SU-DHL-6 (cell line): Measurements from ENCODE around the gene MAP1S.

Source experiments
- H2AFZ ChIP-seq: fragments of 200-600 bp; sonication (generic); 2 replicates; pipeline ENCODE4 v1.6.1; 2014; ENCODE audit warnings: low read depth, mild to moderate bottlenecking, moderate library complexity, mixed read lengths, antibody characterized with exemption, low read length; ENCODE audit not compliant: severe bottlenecking
- H3F3A ChIP-seq: fragments of 200-600 bp; shearing (Covaris generic); 2 replicates; pipeline ENCODE4 v1.6.0; 2016; ENCODE audit warnings: antibody characterized with exemption, mild to moderate bottlenecking; ENCODE audit not compliant: insufficient read depth
- H3K27ac ChIP-seq: fragments of 200-600 bp; sonication (generic); 2 replicates; pipeline ENCODE4 v1.5.1; 2016; ENCODE audit warnings: low read depth, mild to moderate bottlenecking, low read length, moderate library complexity, mixed read lengths
- H3K27me3 ChIP-seq: fragments of 200-600 bp; sonication (generic), shearing (Covaris generic); 2 replicates; pipeline ENCODE4 v1.6.0; 2014; ENCODE audit warnings: mild to moderate bottlenecking, low read length
- H3K36me3 ChIP-seq: fragments of 200-600 bp; sonication (generic); 2 replicates; pipeline ENCODE4 v1.6.1; 2014; ENCODE audit warnings: mild to moderate bottlenecking, low read length, mixed read lengths
- H3K4me2 ChIP-seq: fragments of 300-600, 200-600 bp; shearing (Covaris generic), sonication (generic); 2 replicates; pipeline ENCODE4 v1.6.0; 2014; ENCODE audit warnings: low read length, low read depth, mild to moderate bottlenecking; ENCODE audit not compliant: poor library complexity, severe bottlenecking
- H3K4me3 ChIP-seq: fragments of 200-600 bp; sonication (generic); 2 replicates; pipeline ENCODE4 v1.5.1; 2014; ENCODE audit warnings: antibody characterized with exemption, low read length, mild to moderate bottlenecking, mixed read lengths; ENCODE audit not compliant: insufficient read depth, poor library complexity, severe bottlenecking
- H3K79me2 ChIP-seq: fragments of 200-600 bp; sonication (generic); 2 replicates; pipeline ENCODE4 v1.6.1; 2014; ENCODE audit warnings: mild to moderate bottlenecking, low read length, moderate library complexity; ENCODE audit not compliant: insufficient read depth
- H3K9ac ChIP-seq: fragments of 200-600 bp; sonication (generic); 2 replicates; pipeline ENCODE4 v1.7.0; 2014; ENCODE audit warnings: mild to moderate bottlenecking, low read length
- H3K9me2 ChIP-seq: fragments of 200-600 bp; sonication (generic); replicated peaks from 2 replicates; pipeline ENCODE4 v1.6.1; 2014; ENCODE audit warnings: low read length; ENCODE audit not compliant: insufficient read depth
- H3K9me3 ChIP-seq: fragments of 200-600 bp; sonication (generic); 2 replicates; pipeline ENCODE4 v1.6.1; 2014; ENCODE audit warnings: low read length, mixed read lengths; ENCODE audit not compliant: insufficient read depth
- H4K20me1 ChIP-seq: fragments of 200-600 bp; sonication (generic); 2 replicates; pipeline ENCODE4 v1.6.1; 2014; ENCODE audit warnings: low read depth, mild to moderate bottlenecking, antibody characterized with exemption, low read length, moderate library complexity, mixed read lengths
- CTCF ChIP-seq: fragments of 200-600 bp; sonication (generic); IDR thresholded peaks from one replicate; pipeline ENCODE4 v1.5.1; 2017; ENCODE audit warnings: antibody characterized with exemption, mild to moderate bottlenecking, low read length, moderate library complexity; ENCODE audit not compliant: insufficient read depth, poor library complexity, severe bottlenecking
- EZH2phosphoT487 ChIP-seq: fragments of 200-600 bp; sonication (generic), shearing (Covaris generic); conservative IDR thresholded peaks from 2 replicates; pipeline ENCODE4 v1.6.1; 2018; ENCODE audit warnings: mild to moderate bottlenecking, antibody characterized with exemption, low read length, moderate library complexity, mixed read lengths

The MAP1S gene

GRCh38 chr19:17755977-17756670 lies 36.8 kb downstream of the MAP1S start:
- Histone ChIP-seq H3K27me3 (no peaks in the 10 kb centered on the region), H3K9me2 (no peaks in the 10 kb centered on the region), H3K9ac (no peak overlapping the region), H3K36me3 (no peaks in the 10 kb centered on the region), H3K9me3 (no peaks in the 10 kb centered on the region), H3K4me3 (no peak overlapping the region), H3K4me2 (no peak overlapping the region), H3K79me2 (peaks cover 24% of the 10 kb centered on the region), H4K20me1 (no peaks in the 10 kb centered on the region), H2AFZ (no peak overlapping the region), H3F3A (peaks cover 30% of the 10 kb centered on the region), H3K27ac (no peak overlapping the region; the same call in 1 of the 2 replicates)
- TF ChIP-seq EZH2phosphoT487 (no peak), CTCF (no peak)

- peaks cover 16% of the 10 kb centered on the region for H3K79me2 ChIP-seq
- peaks cover 22% of the 10 kb centered on the region for H3F3A ChIP-seq
- no peaks in the 10 kb centered on the region for H4K20me1 ChIP-seq
- H3K9ac ChIP-seq, result no peak overlapping the region
- no peak overlapping the region for H3K4me3 ChIP-seq
- no peak for TF ChIP-seq EZH2phosphoT487
- no peak for TF ChIP-seq CTCF
- H3K36me3 ChIP-seq, result no peaks in the 10 kb centered on the region
- H2AFZ ChIP-seq, result no peak overlapping the region
- no peaks in the 10 kb centered on the region for H3K9me2 ChIP-seq
- no peak overlapping the region for H3K27ac ChIP-seq
- no peak overlapping the region for H3K4me2 ChIP-seq
- no peaks in the 10 kb centered on the region for H3K27me3 ChIP-seq
- H3K9me3 ChIP-seq, result no peaks in the 10 kb centered on the region
Observed at GRCh38 chr19:17757125-17757524, 37.8 kb downstream of the MAP1S start.

- Histone ChIP-seq H3K27me3 (no peaks in the 10 kb centered on the region), H3K4me3 (no peak overlapping the region), H4K20me1 (no peaks in the 10 kb centered on the region), H3K27ac (no peak overlapping the region), H3K79me2 (peaks cover 5% of the 10 kb centered on the region; the same call in 1 of the 2 replicates), H3K9ac (no peak overlapping the region), H3K9me3 (no peaks in the 10 kb centered on the region), H2AFZ (no peak overlapping the region), H3K9me2 (no peaks in the 10 kb centered on the region), H3F3A (peaks cover 10% of the 10 kb centered on the region; the same call in 1 of the 2 replicates), H3K36me3 (no peaks in the 10 kb centered on the region), H3K4me2 (no peak overlapping the region)
- TF ChIP-seq CTCF (no peak), EZH2phosphoT487 (no peak)
Observed at GRCh38 chr19:17758515-17758914, 39.2 kb downstream of the MAP1S start.
